Measurements from ENCODE around the gene ACOT9.

ACOT9 gene

GRCh38 chrX:23729214-23729613 is 13.9 kb downstream of the ACOT9 start:
- no peak for FAIRE-seq
- no peak for DNase-seq (ENCODE audit: insufficient read length, low spot score)
- TF ChIP-seq CTCF (IDR thresholded peaks at IDR 0.05; ENCODE audit: insufficient read depth, missing control alignments): no peak

DNA sequence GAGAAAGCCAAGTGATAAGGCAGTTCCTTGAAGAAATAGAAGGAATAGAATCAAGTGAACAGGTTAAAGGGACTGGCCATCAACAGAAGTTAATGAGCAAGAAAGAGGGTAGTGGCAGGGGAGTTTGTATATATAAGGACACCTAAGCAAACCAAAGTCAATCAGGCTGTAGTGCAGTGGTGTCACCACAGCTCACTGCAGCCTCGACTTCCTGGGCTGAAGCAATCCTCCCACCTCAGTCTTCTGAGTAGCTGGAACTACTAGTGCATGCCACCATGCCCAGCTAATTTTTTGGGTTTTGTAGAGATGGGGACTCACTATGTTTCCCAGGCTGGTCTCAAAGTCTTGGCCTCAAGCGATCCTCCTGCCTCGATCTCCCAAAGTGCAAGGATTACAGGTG is 15.9 kb downstream of the ACOT9 start:
- DNase-seq (ENCODE audit: insufficient read length, low spot score) (no peak), FAIRE-seq (no peak)
- no peak for TF ChIP-seq CTCF (IDR thresholded peaks at IDR 0.05; ENCODE audit: insufficient read depth, missing control alignments)

DNA sequence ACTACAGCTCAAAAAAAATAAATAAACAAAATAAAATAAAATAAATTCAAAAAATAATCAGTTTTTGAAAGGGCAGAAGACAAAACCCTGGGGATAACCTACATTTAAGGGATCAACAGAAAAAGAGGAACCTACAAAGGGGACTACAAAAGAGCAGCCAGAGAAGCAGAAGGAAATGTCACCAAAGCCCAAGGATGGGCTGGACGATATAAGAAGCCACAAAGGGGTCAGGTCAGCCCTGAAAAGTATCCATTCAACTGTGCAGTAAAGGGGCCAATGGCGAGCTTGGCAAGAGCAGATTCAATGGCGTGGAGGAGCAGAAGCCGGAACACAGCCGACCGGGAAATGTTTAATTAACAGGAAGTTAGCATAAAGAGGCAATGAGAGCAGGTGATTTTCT is 16.9 kb downstream of the ACOT9 start:
- TF ChIP-seq CTCF (IDR thresholded peaks at IDR 0.05; ENCODE audit: insufficient read depth, missing control alignments): no peak
- no peak for DNase-seq (ENCODE audit: insufficient read length, low spot score)
- FAIRE-seq: no peak

- no peak for TF ChIP-seq CTCF (IDR thresholded peaks at IDR 0.05; ENCODE audit: insufficient read depth, missing control alignments)
- no peak for FAIRE-seq
- DNase-seq (ENCODE audit: insufficient read length, low spot score): no peak
These were observed 22.9 kb downstream of the ACOT9 start for GRCh38 chrX:23720117-23720677.

GRCh38 chrX:23705235-23705634 is 37.8 kb downstream of the ACOT9 start:
- no peak for FAIRE-seq

GRCh38 chrX:23704673-23705206 is 38.3 kb downstream of the ACOT9 start:
- no peak for DNase-seq (ENCODE audit: insufficient read length, low spot score)
- FAIRE-seq: no peak
- TF ChIP-seq CTCF (IDR thresholded peaks at IDR 0.05; ENCODE audit: insufficient read depth, missing control alignments): no peak

More at GRCh38 chrX:23705235-23705634, 37.8 kb downstream of the ACOT9 start:
- DNase-seq (ENCODE audit: insufficient read length, low spot score): no peak
- no peak for TF ChIP-seq CTCF (IDR thresholded peaks at IDR 0.05; ENCODE audit: insufficient read depth, missing control alignments)

DNA sequence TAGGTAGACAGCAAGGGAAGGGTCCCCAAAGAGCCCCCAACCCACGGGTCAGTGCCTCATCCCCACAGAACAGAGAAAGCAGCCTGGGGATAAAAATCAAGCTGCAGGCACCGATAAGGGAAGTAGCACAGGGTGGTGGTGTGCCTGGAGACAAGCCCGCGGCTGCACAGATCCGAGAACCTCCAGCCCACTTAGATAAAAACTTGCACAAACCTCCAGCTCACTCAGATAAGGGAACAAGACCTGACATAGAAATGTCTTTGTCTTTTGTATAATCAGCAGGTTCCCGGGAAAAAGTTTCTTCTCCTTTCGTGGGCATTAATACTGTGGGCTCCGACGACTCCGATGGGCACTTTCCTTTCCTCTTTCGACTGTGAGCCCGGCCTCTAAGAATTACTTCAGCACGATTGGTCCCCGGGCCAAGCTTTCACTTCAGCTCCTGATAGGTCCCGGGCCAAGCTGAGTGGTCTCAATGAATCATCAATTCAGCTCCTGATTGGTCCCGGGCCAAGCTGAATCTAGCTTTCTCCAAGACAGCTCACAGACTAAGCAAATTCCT is 43.4 kb downstream of the ACOT9 start:
- FAIRE-seq (no peak), DNase-seq (ENCODE audit: insufficient read length, low spot score) (no peak)
- TF ChIP-seq CTCF (IDR thresholded peaks at IDR 0.05; ENCODE audit: insufficient read depth, missing control alignments): no peak
